SK-N-SH (cell line): ENCODE measurements around the gene CENPS.

Experiments used
- CTCF ChIP-seq: fragments of 200-600 bp; sonication (generic); IDR thresholded peaks from 2 replicates; pipeline ENCODE4 v1.6.1; 2017; ENCODE audit warnings: antibody characterized with exemption, mild to moderate bottlenecking, moderate library complexity
- ELF1 ChIP-seq: IDR thresholded peaks from 2 replicates; pipeline ENCODE4 v1.4.0; 2012
- EP300 ChIP-seq, 2 experiments: IDR thresholded peaks; 2 replicates each; pipeline versions ENCODE4 v1.4.0 to v1.6.1; 2012; ENCODE audit warnings: borderline replicate concordance in 1 of 2, low read depth in 1 of 2, low read length in 1 of 2
- EZH2phosphoT487 ChIP-seq: fragments of 200-600 bp; sonication (generic); IDR thresholded peaks from 2 replicates; pipeline ENCODE4 v1.6.1; 2017; ENCODE audit warnings: low read depth, mixed run types, mild to moderate bottlenecking, antibody characterized with exemption, moderate library complexity, borderline replicate concordance
- GABPA ChIP-seq: IDR thresholded peaks from 2 replicates; pipeline ENCODE4 v1.4.0; 2012; ENCODE audit warnings: low read depth, mild to moderate bottlenecking
- RAD21 ChIP-seq: IDR thresholded peaks from 2 replicates; pipeline ENCODE4 v1.6.1; 2012; ENCODE audit warnings: mild to moderate bottlenecking, low read length
- RCOR1 ChIP-seq: fragments of 150-350 bp; IDR thresholded peaks from 2 replicates; pipeline ENCODE4 v1.6.1; 2017; ENCODE audit warnings: antibody characterized with exemption, low read length
- REST ChIP-seq: IDR thresholded peaks from 2 replicates; pipeline ENCODE4 v1.6.1; 2012; ENCODE audit warnings: mild to moderate bottlenecking, low read depth, low read length, moderate library complexity
- RFX5 ChIP-seq: IDR thresholded peaks from 2 replicates; pipeline ENCODE4 v1.6.1; 2012; ENCODE audit warnings: mild to moderate bottlenecking, improper control_type of control experiment, low read length
- TCF12 ChIP-seq: IDR thresholded peaks from 2 replicates; pipeline ENCODE4 v1.4.0; 2012
- YY1 ChIP-seq: IDR thresholded peaks from 2 replicates; pipeline ENCODE4 v1.4.0; 2012; ENCODE audit warnings: low read depth, mild to moderate bottlenecking
- TF ChIP-seq, protein P1 (sequence below): IDR thresholded peaks from 2 replicates; pipeline ENCODE4 v1.4.0; 2012; ENCODE audit warnings: low read depth, borderline replicate concordance
- TF ChIP-seq, protein P2 (sequence below): IDR thresholded peaks from 2 replicates; pipeline ENCODE4 v1.4.0; 2012; ENCODE audit warnings: low read depth

DNA sequence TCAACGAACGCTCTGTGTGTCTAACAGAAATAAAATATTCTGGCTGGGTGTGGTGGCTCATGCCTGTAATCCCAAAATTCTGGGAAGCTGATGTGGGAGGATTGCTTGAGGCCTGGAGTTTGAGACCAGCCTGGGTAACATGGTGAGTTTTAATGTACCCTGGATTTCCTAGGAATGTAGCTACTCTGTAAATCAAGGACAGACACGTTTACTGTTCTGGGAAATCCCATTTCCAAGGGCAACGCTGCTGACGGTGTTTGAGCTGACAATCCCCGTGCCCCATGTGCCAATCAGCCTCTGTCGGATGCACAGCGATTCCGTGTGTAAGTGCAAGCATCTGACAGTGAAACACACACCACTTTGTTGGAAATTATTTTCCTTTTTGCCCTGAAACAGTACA lies 27.6 kb downstream of the CENPS start:
- TF ChIP-seq CTCF (no peak), EP300 (IDR thresholded peaks at IDR 0.05; ENCODE audit: borderline replicate concordance in 1 of 2, low read depth in 1 of 2, low read length in 1 of 2) (no peak), RAD21 (no peak), GABPA (no peak), REST (no peak), RFX5 (no peak), RCOR1 (no peak), YY1 (no peak), EZH2phosphoT487 (no peak), TCF12 (no peak), ELF1 (no peak)
- TF ChIP-seq, protein P1, sequence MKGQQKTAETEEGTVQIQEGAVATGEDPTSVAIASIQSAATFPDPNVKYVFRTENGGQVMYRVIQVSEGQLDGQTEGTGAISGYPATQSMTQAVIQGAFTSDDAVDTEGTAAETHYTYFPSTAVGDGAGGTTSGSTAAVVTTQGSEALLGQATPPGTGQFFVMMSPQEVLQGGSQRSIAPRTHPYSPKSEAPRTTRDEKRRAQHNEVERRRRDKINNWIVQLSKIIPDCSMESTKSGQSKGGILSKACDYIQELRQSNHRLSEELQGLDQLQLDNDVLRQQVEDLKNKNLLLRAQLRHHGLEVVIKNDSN, result no peak
- TF ChIP-seq, protein P2, sequence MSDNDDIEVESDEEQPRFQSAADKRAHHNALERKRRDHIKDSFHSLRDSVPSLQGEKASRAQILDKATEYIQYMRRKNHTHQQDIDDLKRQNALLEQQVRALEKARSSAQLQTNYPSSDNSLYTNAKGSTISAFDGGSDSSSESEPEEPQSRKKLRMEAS, result no peak
